DOHH2 (cell line): Measurements from ENCODE around the gene KIRREL3.

Source experiments
- CTCF ChIP-seq: fragments of 200-600 bp; sonication (generic); IDR thresholded peaks from one replicate; pipeline ENCODE4 v1.5.1; 2014; ENCODE audit warnings: antibody characterized with exemption, mild to moderate bottlenecking, low read depth, low read length; ENCODE audit not compliant: poor library complexity, severe bottlenecking
- EZH2phosphoT487 ChIP-seq: fragments of 200-600 bp; sonication (generic); IDR thresholded peaks from 2 replicates; pipeline ENCODE4 v1.6.1; 2017; ENCODE audit warnings: borderline replicate concordance, mild to moderate bottlenecking, antibody characterized with exemption, low read length, moderate library complexity, mixed read lengths

GRCh38 chr11:126824035-126824607 lies 176.4 kb downstream of the KIRREL3 start:
- no peak for TF ChIP-seq CTCF
- TF ChIP-seq EZH2phosphoT487: no peak
